SJCRH30 (cell line): ENCODE results near the gene BMP4. TPM values are rescaled to one million over a fixed set of nuclear protein-coding genes. Genes with fewer than 3 reads are reported as not detected.
"Not testable (repeated sequence)": the region's sequence is repeated elsewhere in the genome, so short reads cannot be mapped to it uniquely, and the experiment has no call there.

Experiments
- DNase-seq, 2 experiments: peaks; one replicate each; pipeline ENCODE4 v3.0.0-alpha.2; 2015 to 2020
- H3K27ac ChIP-seq: fragments of 250-450 bp; sonication (Bioruptor Pico); 2 replicates; pipeline ENCODE4 v1.5.1; 2020; ENCODE audit warnings: mild to moderate bottlenecking, moderate library complexity
- H3K27me3 ChIP-seq: fragments of 250-450 bp; sonication (Bioruptor Pico); 2 replicates; pipeline ENCODE4 v1.5.1; 2020; ENCODE audit warnings: mild to moderate bottlenecking, moderate library complexity
- H3K36me3 ChIP-seq: fragments of 250-450 bp; sonication (Bioruptor Pico); 2 replicates; pipeline ENCODE4 v1.5.1; 2020; ENCODE audit warnings: mild to moderate bottlenecking, moderate library complexity
- H3K4me1 ChIP-seq: fragments of 250-450 bp; sonication (Bioruptor Pico); 2 replicates; pipeline ENCODE4 v1.5.1; 2020; ENCODE audit warnings: mild to moderate bottlenecking, moderate library complexity
- H3K4me3 ChIP-seq: fragments of 250-450 bp; sonication (Bioruptor Pico); 2 replicates; pipeline ENCODE4 v1.5.1; 2020; ENCODE audit warnings: mild to moderate bottlenecking, moderate library complexity
- H3K9me3 ChIP-seq: fragments of 250-450 bp; sonication (Bioruptor Pico); replicated peaks from 2 replicates; pipeline ENCODE4 v1.5.1; 2020; ENCODE audit warnings: mild to moderate bottlenecking, moderate library complexity
- total RNA-seq: library from RNA; depleted of rRNA; stranded (reverse); fragments of >200 nt; shearing (Covaris generic); gene quantifications from 2 replicates; pipeline ENCODE4 v1.2.3, GENCODE V29; 2014; rRNA removed

BMP4 gene
- total RNA-seq: 42.5 and 42.9 TPM in 2 replicates

- no peaks in the 10 kb centered on the region for H3K4me1 ChIP-seq
- H3K9me3 ChIP-seq: no peaks in the 10 kb centered on the region
- peaks cover under 1% of the 10 kb centered on the region; the same call in 1 of the 2 replicates for H3K36me3 ChIP-seq
- H3K4me3 ChIP-seq: no peak within 1 kb of the TSS
- DNase-seq: no peak
- H3K27ac ChIP-seq: no peak within 1 kb of the TSS
- no peaks in the 10 kb centered on the region for H3K27me3 ChIP-seq
Measured at GRCh38 chr14:53956427-53957201, at the start of gene BMP4. BMP4 (minus strand) TSS chr14:53956825; CDS start chr14:53952222, 4,603 bp downstream.

GRCh38 chr14:54003064-54003463 is 46.4 kb upstream of the BMP4 start:
- Histone ChIP-seq H3K27ac (no peak overlapping the region), H3K27me3 (no peaks in the 10 kb centered on the region), H3K4me3 (no peak overlapping the region), H3K4me1 (peaks cover 17% of the 10 kb centered on the region), H3K36me3 (no peaks in the 10 kb centered on the region), H3K9me3 (no peaks in the 10 kb centered on the region)
- peak in 1 of 2 experiments; percentile 37 for DNase-seq

DNA sequence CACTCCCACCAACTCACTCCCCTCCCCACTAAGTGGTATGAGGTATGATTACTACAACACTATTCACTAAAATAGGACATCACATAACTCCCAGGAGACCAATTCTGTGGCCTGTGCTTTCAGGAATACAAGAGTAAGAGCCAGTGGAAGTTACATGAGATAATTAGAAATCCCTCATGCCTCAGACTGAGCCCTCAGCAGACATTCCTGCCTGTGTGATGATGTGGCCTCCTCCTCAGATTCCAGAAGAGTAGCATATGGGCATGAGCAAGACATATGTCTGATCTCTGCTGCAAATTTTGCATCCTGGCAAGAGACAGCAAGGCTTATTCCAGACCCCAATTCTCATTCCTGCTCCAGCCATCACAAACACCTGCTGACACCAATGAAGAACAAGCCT is 46.0 kb upstream of the BMP4 start:
- no peaks in the 10 kb centered on the region for H3K27me3 ChIP-seq
- no peak overlapping the region for H3K27ac ChIP-seq
- DNase-seq: peak; percentile 15 to 18
- no peak overlapping the region for H3K4me3 ChIP-seq
- H3K4me1 ChIP-seq: peaks cover 17% of the 10 kb centered on the region
- no peaks in the 10 kb centered on the region for H3K9me3 ChIP-seq
- no peaks in the 10 kb centered on the region for H3K36me3 ChIP-seq

DNA sequence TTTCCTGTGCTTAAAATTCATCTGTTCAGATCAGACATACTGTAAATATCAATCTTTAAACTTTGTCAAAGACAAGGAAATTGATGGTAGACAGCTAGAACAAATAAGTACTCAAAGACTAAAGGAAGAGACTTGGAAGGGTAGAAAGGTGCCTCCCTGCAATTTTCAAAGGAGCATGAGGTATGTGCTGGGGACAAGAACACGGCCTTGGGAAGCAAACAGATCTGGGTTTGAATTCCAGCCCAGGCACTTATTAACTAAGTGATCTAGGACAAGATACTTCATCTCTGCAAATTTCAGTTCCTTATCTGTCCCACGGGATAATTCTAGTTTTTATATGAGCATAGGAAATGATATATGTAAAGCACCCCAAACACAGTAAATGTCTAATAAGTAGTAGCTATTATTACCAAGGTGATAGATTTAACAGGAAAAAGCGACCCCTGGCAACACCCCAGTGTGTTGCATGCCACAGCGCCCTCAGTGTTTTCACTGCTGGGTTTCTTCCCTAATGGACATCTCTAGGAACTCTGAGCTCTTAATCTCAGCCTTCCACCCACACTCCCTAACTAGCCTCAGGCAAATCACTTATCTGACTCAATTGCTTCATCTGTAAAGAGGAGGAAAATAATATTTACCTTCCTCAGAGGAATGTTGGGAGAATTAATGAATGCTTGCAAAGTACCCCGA is 44.7 kb upstream of the BMP4 start:
- Histone ChIP-seq H3K4me1 (peaks cover 17% of the 10 kb centered on the region), H3K4me3 (no peak overlapping the region), H3K9me3 (no peaks in the 10 kb centered on the region), H3K27ac (no peak overlapping the region), H3K27me3 (no peaks in the 10 kb centered on the region), H3K36me3 (no peaks in the 10 kb centered on the region)
- no peak for DNase-seq

DNA sequence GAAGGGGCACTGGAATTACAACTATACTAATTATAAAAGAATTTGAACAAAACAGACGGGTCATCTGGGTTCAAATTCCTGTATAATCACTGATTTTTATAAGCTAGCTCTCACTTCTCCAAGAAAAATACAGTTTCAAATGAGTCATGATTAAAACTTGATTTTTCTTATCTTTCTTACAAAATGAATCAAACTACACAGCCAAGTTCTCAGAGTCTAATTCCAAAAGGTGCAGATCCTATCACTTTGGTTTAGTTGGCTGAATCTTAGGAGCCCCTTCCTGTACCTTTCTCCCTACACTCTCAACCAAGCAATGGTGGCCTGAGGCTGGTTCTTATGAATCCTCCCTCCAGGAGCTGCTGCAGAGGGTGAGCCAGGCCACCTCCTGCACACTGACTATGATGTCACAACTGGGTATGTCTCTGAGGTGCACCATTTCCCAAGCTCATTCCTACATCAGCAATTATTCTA is 43.8 kb upstream of the BMP4 start:
- Histone ChIP-seq H3K4me3 (no peak overlapping the region), H3K36me3 (no peaks in the 10 kb centered on the region), H3K9me3 (no peaks in the 10 kb centered on the region), H3K27ac (no peak overlapping the region), H3K27me3 (no peaks in the 10 kb centered on the region), H3K4me1 (peaks cover 17% of the 10 kb centered on the region)
- no peak for DNase-seq

- Histone ChIP-seq H3K9me3 (no peaks in the 10 kb centered on the region), H3K4me1 (peaks cover 17% of the 10 kb centered on the region), H3K36me3 (no peaks in the 10 kb centered on the region), H3K4me3 (no peak overlapping the region), H3K27ac (no peak overlapping the region), H3K27me3 (no peaks in the 10 kb centered on the region)
- DNase-seq: peak; percentile 56 to 61
Measured at GRCh38 chr14:53999061-53999488, 42.5 kb upstream of the BMP4 start.

- Histone ChIP-seq H3K4me3 (no peak overlapping the region), H3K27ac (no peak overlapping the region), H3K9me3 (no peaks in the 10 kb centered on the region), H3K36me3 (no peaks in the 10 kb centered on the region), H3K4me1 (peaks cover 10% of the 10 kb centered on the region), H3K27me3 (no peaks in the 10 kb centered on the region)
- no peak for DNase-seq
Measured at GRCh38 chr14:53996041-53996440, 39.4 kb upstream of the BMP4 start.

- peaks cover 7% of the 10 kb centered on the region for H3K4me1 ChIP-seq
- no peaks in the 10 kb centered on the region for H3K36me3 ChIP-seq
- H3K27me3 ChIP-seq: no peaks in the 10 kb centered on the region
- no peak overlapping the region for H3K27ac ChIP-seq
- H3K4me3 ChIP-seq: no peak overlapping the region
- H3K9me3 ChIP-seq: no peaks in the 10 kb centered on the region
- DNase-seq: no peak
Measured at GRCh38 chr14:53993920-53994607, 37.4 kb upstream of the BMP4 start.

- no peak for DNase-seq
- no peaks in the 10 kb centered on the region for H3K27me3 ChIP-seq
- 0 out of 2 replicates have a peak, but pooled peaks cover 6% of the 10 kb centered on the region for H3K9me3 ChIP-seq
- no peaks in the 10 kb centered on the region for H3K4me1 ChIP-seq
- no peaks in the 10 kb centered on the region for H3K36me3 ChIP-seq
- no peak overlapping the region for H3K4me3 ChIP-seq
- no peak overlapping the region for H3K27ac ChIP-seq
Measured at GRCh38 chr14:53990978-53991377, 34.4 kb upstream of the BMP4 start.

DNA sequence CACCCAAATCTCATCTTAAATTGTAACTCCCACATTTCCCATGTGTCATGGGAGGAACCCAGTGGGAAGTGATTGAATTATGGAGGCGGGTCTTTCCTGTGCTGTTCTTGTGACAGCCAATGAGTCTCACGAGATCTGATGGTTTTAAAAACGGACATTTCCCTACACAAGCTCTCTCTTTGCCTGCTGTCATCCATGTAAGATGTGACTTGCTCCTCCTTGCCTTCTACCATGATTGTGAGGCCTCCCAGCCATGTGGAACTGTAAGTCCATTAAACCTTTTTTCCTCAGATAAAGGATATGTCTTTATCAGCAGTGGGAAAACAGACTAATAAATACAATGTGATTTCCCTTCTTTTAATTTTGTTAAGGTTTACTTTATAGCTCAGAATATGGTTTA is 30.1 kb upstream of the BMP4 start:
- not testable (repeated sequence) for H3K27me3 ChIP-seq, H3K4me1 ChIP-seq, H3K36me3 ChIP-seq, H3K4me3 ChIP-seq, H3K27ac ChIP-seq, DNase-seq
- peaks cover 14% of the 10 kb centered on the region for H3K9me3 ChIP-seq

DNA sequence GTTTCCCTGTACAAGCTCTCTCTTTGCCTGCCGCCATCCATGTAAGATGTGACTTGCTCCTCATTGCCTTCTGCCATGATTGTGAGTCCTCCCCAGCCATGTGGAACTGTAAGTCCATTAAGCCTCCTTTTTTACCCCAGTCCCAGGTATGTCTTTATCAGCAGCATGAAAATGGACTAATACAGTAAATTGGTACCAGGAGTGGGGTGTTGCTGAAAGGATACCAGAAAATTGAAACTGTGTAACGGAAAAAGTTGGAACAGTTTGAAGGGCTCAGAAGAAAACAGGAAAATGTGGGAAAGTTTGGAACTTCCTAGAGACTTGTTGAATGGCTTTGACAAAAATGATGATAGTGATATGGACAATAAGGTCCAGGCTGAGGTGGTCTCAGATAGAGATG is 28.3 kb upstream of the BMP4 start:
- not testable (repeated sequence) for H3K27ac ChIP-seq, H3K27me3 ChIP-seq, H3K36me3 ChIP-seq, H3K4me3 ChIP-seq, DNase-seq
- H3K4me1 ChIP-seq: peaks cover 10% of the 10 kb centered on the region
- peaks cover 14% of the 10 kb centered on the region for H3K9me3 ChIP-seq

GRCh38 chr14:53983112-53983511 is 26.5 kb upstream of the BMP4 start:
- H3K27ac ChIP-seq: no peak overlapping the region

DNA sequence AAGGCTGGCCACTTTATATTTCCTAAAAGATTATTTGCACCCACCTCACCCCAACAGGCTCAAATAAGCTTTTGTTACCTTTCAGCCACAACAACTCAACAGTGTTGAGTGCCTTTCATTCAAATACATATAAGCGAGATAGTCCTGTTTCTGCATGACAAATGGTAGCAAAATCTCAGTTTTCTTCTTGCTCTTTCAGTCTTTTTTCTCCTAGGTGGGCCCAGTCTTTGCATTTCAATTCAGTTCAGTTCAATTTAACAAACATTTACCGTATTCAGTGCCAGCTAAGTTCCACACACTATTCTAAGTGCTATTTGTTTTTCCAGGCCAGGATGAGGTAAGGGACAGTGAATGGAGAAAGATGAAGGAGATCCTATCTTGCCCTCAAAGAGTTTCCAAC is 25.9 kb upstream of the BMP4 start:
- no peak overlapping the region for H3K27ac ChIP-seq
- DNase-seq: no peak
- no peak overlapping the region for H3K4me3 ChIP-seq
- H3K4me1 ChIP-seq: peaks cover 24% of the 10 kb centered on the region
- no peaks in the 10 kb centered on the region for H3K27me3 ChIP-seq
- H3K36me3 ChIP-seq: no peaks in the 10 kb centered on the region
- H3K9me3 ChIP-seq: peaks cover 14% of the 10 kb centered on the region

More at GRCh38 chr14:53983112-53983511, 26.5 kb upstream of the BMP4 start:
- no peaks in the 10 kb centered on the region for H3K36me3 ChIP-seq
- peaks cover 24% of the 10 kb centered on the region for H3K4me1 ChIP-seq
- H3K27me3 ChIP-seq: no peaks in the 10 kb centered on the region
- H3K9me3 ChIP-seq: peaks cover 14% of the 10 kb centered on the region
- no peak overlapping the region for H3K4me3 ChIP-seq
- no peak for DNase-seq

GRCh38 chr14:53979747-53980642 is 23.4 kb upstream of the BMP4 start:
- Histone ChIP-seq H3K4me1 (peaks cover 27% of the 10 kb centered on the region), H3K4me3 (no peak overlapping the region), H3K36me3 (no peaks in the 10 kb centered on the region), H3K9me3 (peaks cover 7% of the 10 kb centered on the region), H3K27ac (no peak overlapping the region), H3K27me3 (no peaks in the 10 kb centered on the region)
- peak; percentile 67 to 69 for DNase-seq
